Measurements from ENCODE around the gene NCOA3.
"Not testable (repeated sequence)": the region's sequence is repeated elsewhere in the genome, so short reads cannot be mapped to it uniquely, and the experiment has no call there.

GRCh38 chr20:47500082-47500481 lies 1.6 kb upstream of the NCOA3 start:
- TF ChIP-seq CTCF (IDR thresholded peaks at IDR 0.05; ENCODE audit: low read length); EZH2 (IDR thresholded peaks at IDR 0.05; ENCODE audit: borderline replicate concordance, low read length): not testable (repeated sequence)

All from OCI-LY1 (cell line).